ENCODE data around the gene ATG4D.

Gene ATG4D

GRCh38 chr19:10543420-10544241, at the start of gene ATG4D:
Gene ATG4D, plus strand, starts transcription at chr19:10543904. Its CDS starts 187 bp downstream, at chr19:10544091.
- DNase-seq (ENCODE audit: low read depth in 3 of 3), result peak; percentile 58 to 81 (median 63)

- no peak for DNase-seq (ENCODE audit: low read depth in 3 of 3)
Measured at GRCh38 chr19:10497371-10497770, 46.3 kb upstream of the ATG4D start.

GRCh38 chr19:10499550-10500246, 44.0 kb upstream of the ATG4D start:
- DNase-seq (ENCODE audit: low read depth in 3 of 3), result no peak

GRCh38 chr19:10500247-10500592, 43.5 kb upstream of the ATG4D start:
- DNase-seq (ENCODE audit: low read depth in 3 of 3), result no peak

GRCh38 chr19:10501971-10502523, 41.7 kb upstream of the ATG4D start:
- peak in 1 of 3 donors; percentile 7 for DNase-seq (ENCODE audit: low read depth in 3 of 3)

GRCh38 chr19:10502524-10503001, 41.1 kb upstream of the ATG4D start:
- peak; percentile 82 to 88 (median 86) for DNase-seq (ENCODE audit: low read depth in 3 of 3)

GRCh38 chr19:10503002-10503789, 40.5 kb upstream of the ATG4D start, which contains the start of gene KEAP1:
Gene KEAP1, minus strand, starts transcription at chr19:10503356. Its CDS starts 3,323 bp downstream, at chr19:10500033.
- DNase-seq (ENCODE audit: low read depth in 3 of 3), result no peak

- peak; percentile 68 to 83 (median 75) for DNase-seq (ENCODE audit: low read depth in 3 of 3)
Measured at GRCh38 chr19:10505583-10506229, 38.0 kb upstream of the ATG4D start.

- no peak for DNase-seq (ENCODE audit: low read depth in 3 of 3)
Measured at GRCh38 chr19:10508036-10508435, 35.7 kb upstream of the ATG4D start.

GRCh38 chr19:10508707-10509106, 35.0 kb upstream of the ATG4D start:
- peak in 2 of 3 donors; percentile 16 to 47 for DNase-seq (ENCODE audit: low read depth in 3 of 3)

GRCh38 chr19:10510301-10510802, 33.4 kb upstream of the ATG4D start:
- DNase-seq (ENCODE audit: low read depth in 3 of 3), result peak in 2 of 3 donors; percentile 15 to 28

GRCh38 chr19:10513223-10513622, 30.5 kb upstream of the ATG4D start:
- no peak for DNase-seq (ENCODE audit: low read depth in 3 of 3)

- peak in 1 of 3 donors; percentile 12 for DNase-seq (ENCODE audit: low read depth in 3 of 3)
Measured at GRCh38 chr19:10514211-10515145, 29.2 kb upstream of the ATG4D start.

- no peak for DNase-seq (ENCODE audit: low read depth in 3 of 3)
Measured at GRCh38 chr19:10516064-10516385, 27.7 kb upstream of the ATG4D start.

GRCh38 chr19:10516671-10517286, 26.9 kb upstream of the ATG4D start:
- DNase-seq (ENCODE audit: low read depth in 3 of 3), result no peak

- no peak for DNase-seq (ENCODE audit: low read depth in 3 of 3)
Measured at GRCh38 chr19:10517361-10517759, 26.3 kb upstream of the ATG4D start, which contains the start of gene S1PR5. Gene S1PR5, minus strand, starts transcription at chr19:10517447. Its CDS starts 2,436 bp downstream, at chr19:10515011.

GRCh38 chr19:10517760-10518443, 25.8 kb upstream of the ATG4D start:
- no peak for DNase-seq (ENCODE audit: low read depth in 3 of 3)

- no peak for DNase-seq (ENCODE audit: low read depth in 3 of 3)
Measured at GRCh38 chr19:10518444-10519361, 25.0 kb upstream of the ATG4D start.

Measured in stimulated activated CD4-positive, alpha-beta T cell treated with anti-CD3 and anti-CD28 coated beads, TNF-alpha, amount 100 ng/mL, for 48 hours (primary cell).